ENCODE data around the gene OSMR. TPM values are rescaled to one million over a fixed set of nuclear protein-coding genes. Genes with fewer than 3 reads are reported as not detected.
A peak's percentile ranks its signal among the peaks of the same experiment; 100 is the strongest.

OSMR gene
- total RNA-seq, 1 donor from 2014 or later, result 2.8 TPM

GRCh38 chr5:38809388-38810359 lies 36.1 kb upstream of the OSMR start:
- H3K4me1 Mint-ChIP-seq, result peaks cover 25% of the 10 kb centered on the region
- TF ChIP-seq CTCF (conservative IDR thresholded peaks at IDR 0.05), result peak; percentile 97
- no peaks in the 10 kb centered on the region for H3K36me3 Mint-ChIP-seq (ENCODE audit: low read depth)
- peaks cover 2% of the 10 kb centered on the region for H3K9me3 Mint-ChIP-seq
- H3K4me3 Mint-ChIP-seq, result no peak overlapping the region
- no peaks in the 10 kb centered on the region for H3K27me3 Mint-ChIP-seq (ENCODE audit: low read depth)
- H3K27ac Mint-ChIP-seq (ENCODE audit: unreplicated experiment), result peak overlapping the region; percentile 71
- peak; percentile 85 for DNase-seq (ENCODE audit: low read depth, low spot score)

DNA sequence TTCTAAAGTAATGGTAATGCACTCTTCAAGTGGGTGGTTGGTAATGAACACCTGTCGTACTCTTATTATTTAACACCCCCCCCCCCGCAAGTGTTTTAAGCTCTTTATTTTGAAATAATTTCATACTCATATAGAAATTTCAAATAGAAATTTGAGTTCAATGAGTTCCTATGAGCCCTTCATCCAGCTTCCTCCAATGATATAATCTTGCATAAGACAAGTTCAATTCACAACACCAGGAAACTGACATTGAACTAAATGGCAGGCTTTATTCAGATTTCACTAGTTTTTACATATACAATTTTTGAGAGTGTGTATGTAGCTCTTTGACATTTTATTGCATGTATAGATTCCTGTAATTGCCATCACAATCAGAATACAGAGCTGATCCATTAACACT lies 30.9 kb upstream of the OSMR start:
- no peak for DNase-seq (ENCODE audit: low read depth, low spot score)
- Mint-ChIP-seq H3K36me3 (ENCODE audit: low read depth) (no peaks in the 10 kb centered on the region), H3K27ac (ENCODE audit: unreplicated experiment) (no peak overlapping the region), H3K4me3 (no peak overlapping the region), H3K4me1 (peaks cover 8% of the 10 kb centered on the region), H3K27me3 (ENCODE audit: low read depth) (no peaks in the 10 kb centered on the region), H3K9me3 (peaks cover 3% of the 10 kb centered on the region)
- TF ChIP-seq CTCF (conservative IDR thresholded peaks at IDR 0.05), result no peak

- Mint-ChIP-seq H3K9me3 (peaks cover 8% of the 10 kb centered on the region), H3K36me3 (ENCODE audit: low read depth) (no peaks in the 10 kb centered on the region), H3K27ac (ENCODE audit: unreplicated experiment) (no peak overlapping the region), H3K4me3 (no peak overlapping the region), H3K4me1 (peaks cover 7% of the 10 kb centered on the region), H3K27me3 (ENCODE audit: low read depth) (no peaks in the 10 kb centered on the region)
- DNase-seq (ENCODE audit: low read depth, low spot score), result no peak
- no peak for TF ChIP-seq CTCF (conservative IDR thresholded peaks at IDR 0.05)
Measured at GRCh38 chr5:38816083-38817030, 29.5 kb upstream of the OSMR start.

DNA sequence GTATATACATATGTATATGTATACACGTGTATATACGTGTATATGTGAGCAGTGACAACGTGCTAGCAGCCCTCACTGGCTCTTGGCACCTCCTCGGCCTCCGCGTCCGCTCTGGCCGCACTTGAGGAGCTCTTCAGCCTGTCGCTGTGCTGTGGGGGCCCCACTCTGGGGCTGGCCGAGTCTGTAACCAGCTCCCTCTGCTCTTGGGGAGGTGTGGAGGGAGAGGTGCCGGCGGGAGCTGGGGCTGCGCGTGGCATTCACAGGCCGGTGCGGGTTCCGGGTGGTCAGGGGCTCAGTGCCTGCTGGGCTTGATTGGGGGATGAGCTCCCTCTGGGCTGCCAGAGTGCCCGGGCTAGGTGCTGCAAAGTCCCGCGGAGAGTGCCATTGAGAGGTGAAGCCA lies 24.1 kb upstream of the OSMR start:
- no peak overlapping the region for H3K27ac Mint-ChIP-seq (ENCODE audit: unreplicated experiment)
- H3K4me1 Mint-ChIP-seq, result no peaks in the 10 kb centered on the region
- H3K27me3 Mint-ChIP-seq (ENCODE audit: low read depth), result no peaks in the 10 kb centered on the region
- H3K36me3 Mint-ChIP-seq (ENCODE audit: low read depth), result no peaks in the 10 kb centered on the region
- H3K9me3 Mint-ChIP-seq, result peaks cover 15% of the 10 kb centered on the region
- H3K4me3 Mint-ChIP-seq, result no peak overlapping the region
- DNase-seq (ENCODE audit: low read depth, low spot score), result no peak
- TF ChIP-seq CTCF (conservative IDR thresholded peaks at IDR 0.05), result no peak

GRCh38 chr5:38823503-38823902 lies 22.3 kb upstream of the OSMR start:
- Mint-ChIP-seq H3K27ac (ENCODE audit: unreplicated experiment) (no peak overlapping the region), H3K27me3 (ENCODE audit: low read depth) (no peaks in the 10 kb centered on the region), H3K4me1 (no peaks in the 10 kb centered on the region), H3K9me3 (peaks cover 15% of the 10 kb centered on the region), H3K36me3 (ENCODE audit: low read depth) (no peaks in the 10 kb centered on the region), H3K4me3 (no peak overlapping the region)
- no peak for TF ChIP-seq CTCF (conservative IDR thresholded peaks at IDR 0.05)
- DNase-seq (ENCODE audit: low read depth, low spot score), result no peak

Measured in neural crest cell (in vitro differentiated cells).